Measurements from ENCODE around the gene ZNF207. TPM values are rescaled to one million over a fixed set of nuclear protein-coding genes. Genes with fewer than 3 reads are reported as not detected.

Gene ZNF207
- total and polyA plus RNA-seq, 2 donors (not counting 1 experiment from before 2014, with no cell fraction given), result 135 to 314 TPM

- ChIA-PET CTCF (interaction anchor here (0.6 to 1.0 kb wide), 2 partner anchors 9 to 69 kb away, joined by 3 read pairs; no protein-coding TSS in a partner anchor), POLR2A (interaction anchor here (0.6 kb wide), 1 partner anchor 18 kb away, joined by 4 read pairs; no protein-coding TSS in a partner anchor)
- Mint-ChIP-seq H3K9me3 (ENCODE audit: insufficient read depth) (no peaks in the 10 kb centered on the region), H3K27me3 (peaks cover 4% of the 10 kb centered on the region), H3K4me1 (peaks cover 1% of the 10 kb centered on the region), H3K4me3 (no peak overlapping the region), H3K27ac (no peak overlapping the region)
- intact Hi-C loops (cut with micrococcal nuclease), result no loop called here
- Histone ChIP-seq H3K27me3 (replicated peaks in 1 of 4; ENCODE audit: control extremely low read depth in 1 of 4, control insufficient read depth in 3 of 4, insufficient read depth in 4 of 4, low read length in 3 of 4) (peaks cover 0 to 5% (median 0%) of the 10 kb centered on the region in 4 experiments), H3K79me2 (ENCODE audit: control insufficient read depth, insufficient read depth, low read length) (no peaks in the 10 kb centered on the region), H3K4me2 (replicated peaks; ENCODE audit: low read depth, low read length, poor library complexity, severe bottlenecking) (no peak overlapping the region), H3K27ac (ENCODE audit: low read length in 2 of 2) (no peak overlapping the region), H3K4me3 (ENCODE audit: control extremely low read depth in 1 of 5, extremely low read depth in 1 of 5, insufficient read depth in 1 of 5, low read depth in 2 of 5, low read length in 4 of 5) (no peak overlapping the region), H3K36me3 (replicated peaks in 1 of 2; ENCODE audit: control extremely low read depth in 1 of 2, control insufficient read depth in 1 of 2, extremely low read depth in 1 of 2, insufficient read depth in 2 of 2, low read length in 1 of 2) (no peaks in the 10 kb centered on the region), H4K20me1 (ENCODE audit: control insufficient read depth, insufficient read depth, low read length, poor library complexity, severe bottlenecking) (no peaks in the 10 kb centered on the region), H2AFZ (ENCODE audit: insufficient read depth, low read depth, low read length, poor library complexity, severe bottlenecking) (no peak overlapping the region), H3K9me3 (ENCODE audit: control extremely low read depth in 1 of 3, control insufficient read depth in 2 of 3, insufficient read depth in 1 of 3, low read length in 2 of 3) (no peaks in the 10 kb centered on the region), H3K4me1 (ENCODE audit: control insufficient read depth in 2 of 2, insufficient read depth in 2 of 2, low read length in 2 of 2) (no peaks in the 10 kb centered on the region), H3K9ac (ENCODE audit: low read length) (no peak overlapping the region)
- no peak for DNase-seq
- no peak for ATAC-seq (ENCODE audit: low read depth)
- no peak for TF ChIP-seq EZH2 (IDR thresholded peaks at IDR 0.05; ENCODE audit: borderline replicate concordance, insufficient read depth, low read depth, low read length, poor library complexity, severe bottlenecking)
- no peak for TF ChIP-seq CTCF (IDR thresholded peaks at IDR 0.05)
- 76% methylated on average over 8 of the region's 9 CpGs for WGBS (ENCODE audit: insufficient coverage)
Measured at GRCh38 chr17:32311028-32311536, 38.9 kb upstream of the ZNF207 start.

GRCh38 chr17:32314636-32315035, 35.3 kb upstream of the ZNF207 start:
- Histone ChIP-seq H3K4me1 (ENCODE audit: control insufficient read depth in 2 of 2, insufficient read depth in 2 of 2, low read length in 2 of 2) (peaks cover 5 to 11% of the 10 kb centered on the region in 2 donors), H3K9me3 (ENCODE audit: control extremely low read depth in 1 of 3, control insufficient read depth in 2 of 3, insufficient read depth in 1 of 3, low read length in 2 of 3) (no peaks in the 10 kb centered on the region), H4K20me1 (ENCODE audit: control insufficient read depth, insufficient read depth, low read length, poor library complexity, severe bottlenecking) (no peaks in the 10 kb centered on the region), H3K4me3 (ENCODE audit: control extremely low read depth in 1 of 5, extremely low read depth in 1 of 5, insufficient read depth in 1 of 5, low read depth in 2 of 5, low read length in 4 of 5) (no peak overlapping the region), H3K27me3 (replicated peaks in 1 of 4; ENCODE audit: control extremely low read depth in 1 of 4, control insufficient read depth in 3 of 4, insufficient read depth in 4 of 4, low read length in 3 of 4) (peaks cover 0 to 5% (median 0%) of the 10 kb centered on the region in 4 experiments), H3K27ac (ENCODE audit: low read length in 2 of 2) (no peak overlapping the region), H3K79me2 (ENCODE audit: control insufficient read depth, insufficient read depth, low read length) (no peaks in the 10 kb centered on the region), H3K4me2 (replicated peaks; ENCODE audit: low read depth, low read length, poor library complexity, severe bottlenecking) (no peak overlapping the region), H3K9ac (ENCODE audit: low read length) (no peak overlapping the region), H3K36me3 (replicated peaks in 1 of 2; ENCODE audit: control extremely low read depth in 1 of 2, control insufficient read depth in 1 of 2, extremely low read depth in 1 of 2, insufficient read depth in 2 of 2, low read length in 1 of 2) (no peaks in the 10 kb centered on the region), H2AFZ (ENCODE audit: insufficient read depth, low read depth, low read length, poor library complexity, severe bottlenecking) (no peak overlapping the region)
- WGBS (ENCODE audit: insufficient coverage), result 63% methylated on average over 9 of the region's 9 CpGs
- ChIA-PET CTCF (interaction anchor here (1.0 kb wide), 1 partner anchor 58 kb away, joined by 3 read pairs; no protein-coding TSS in a partner anchor), POLR2A (no interaction called here)
- DNase-seq (no peak), ATAC-seq (ENCODE audit: low read depth) (no peak)
- Mint-ChIP-seq H3K4me1 (peaks cover 15% of the 10 kb centered on the region), H3K4me3 (no peak overlapping the region), H3K27ac (no peak overlapping the region), H3K9me3 (ENCODE audit: insufficient read depth) (no peaks in the 10 kb centered on the region), H3K27me3 (no peaks in the 10 kb centered on the region)
- TF ChIP-seq CTCF (IDR thresholded peaks at IDR 0.05) (no peak), EZH2 (IDR thresholded peaks at IDR 0.05; ENCODE audit: borderline replicate concordance, insufficient read depth, low read depth, low read length, poor library complexity, severe bottlenecking) (no peak)
- intact Hi-C loops (cut with micrococcal nuclease), result loop anchor here (5.0 kb wide), 1 partner anchor 307 kb away; the partner anchor contains the start of gene LRRC37B

Measured in B cell (primary cell).